Measurements from ENCODE around the gene RAD50.

- TF ChIP-seq POLR2AphosphoS5 (IDR thresholded peaks at IDR 0.05; ENCODE audit: low read depth, low read length) (no peak), REST (IDR thresholded peaks at IDR 0.05; ENCODE audit: insufficient read depth in 1 of 2, low read depth in 2 of 2, low read length in 2 of 2) (no peak), FOXP2 (optimal IDR thresholded peaks at IDR 0.05; ENCODE audit: borderline replicate concordance, extremely low read depth, extremely low read length, insufficient read depth) (no peak)
Observed at GRCh38 chr5:132510076-132510475, 46.7 kb upstream of the RAD50 start.

All from PFSK-1 (cell line).